Neural cell (in vitro differentiated cells): ENCODE data around the gene CAND1. TPM values are rescaled to one million over a fixed set of nuclear protein-coding genes. Genes with fewer than 3 reads are reported as not detected.

ENCODE experiments used
- H2AFZ ChIP-seq: fragments of 200-600, 300-800 bp; sonication (generic), shearing (Covaris generic); 2 replicates; pipeline ENCODE4 v1.6.0; 2014; ENCODE audit warnings: low read depth, mild to moderate bottlenecking, antibody characterized with exemption, low read length, moderate library complexity
- H3F3A ChIP-seq: fragments of 200-600 bp; shearing (Covaris generic); 2 replicates; pipeline ENCODE4 v1.6.1; 2016; ENCODE audit warnings: mild to moderate bottlenecking, moderate library complexity, mixed read lengths, antibody characterized with exemption, low read length; ENCODE audit not compliant: insufficient read depth, poor library complexity, severe bottlenecking
- H3K27ac ChIP-seq: fragments of 200-600, 300-800 bp; sonication (generic), shearing (Covaris generic); 2 replicates; pipeline ENCODE4 v1.5.1; 2014; ENCODE audit warnings: mild to moderate bottlenecking, low read length, moderate library complexity
- H3K27me3 ChIP-seq: fragments of 300-800, 200-600 bp; sonication (generic), shearing (Covaris generic); 2 replicates; pipeline ENCODE4 v1.6.0; 2014; ENCODE audit warnings: mild to moderate bottlenecking, low read depth, low read length, moderate library complexity; ENCODE audit not compliant: insufficient read depth
- H3K36me3 ChIP-seq: fragments of 300-800, 200-600 bp; sonication (generic), shearing (Covaris generic); 2 replicates; pipeline ENCODE4 v1.5.1; 2014; ENCODE audit warnings: mild to moderate bottlenecking, antibody characterized with exemption, low read length, moderate library complexity; ENCODE audit not compliant: insufficient read depth
- H3K4me2 ChIP-seq: fragments of 300-800, 200-600 bp; sonication (generic), shearing (Covaris generic); 2 replicates; pipeline ENCODE4 v1.6.0; 2014; ENCODE audit warnings: mild to moderate bottlenecking, low read length
- H3K4me3 ChIP-seq: fragments of 300-800, 200-600 bp; sonication (generic), shearing (Covaris generic); 2 replicates; pipeline ENCODE4 v1.5.1; 2014; ENCODE audit warnings: mild to moderate bottlenecking, low read length, moderate library complexity
- H3K79me2 ChIP-seq: fragments of 200-600 bp; shearing (Covaris generic); replicated peaks from 2 replicates; pipeline ENCODE4 v1.6.0; 2014; ENCODE audit warnings: mild to moderate bottlenecking, low read length, moderate library complexity; ENCODE audit not compliant: insufficient read depth
- H3K9ac ChIP-seq: fragments of 300-800, 200-600 bp; sonication (generic), shearing (Covaris generic); 2 replicates; pipeline ENCODE4 v1.6.1; 2016; ENCODE audit warnings: mild to moderate bottlenecking, low read length, mixed read lengths
- H3K9me2 ChIP-seq: fragments of 200-600 bp; shearing (Covaris generic); 2 replicates; pipeline ENCODE4 v1.6.1; 2016; ENCODE audit warnings: mild to moderate bottlenecking, low read length, mixed read lengths; ENCODE audit not compliant: insufficient read depth
- H3K9me3 ChIP-seq: fragments of 200-600, 300-800 bp; sonication (generic), shearing (Covaris generic); 2 replicates; pipeline ENCODE4 v1.6.1; 2016; ENCODE audit warnings: mild to moderate bottlenecking, mixed run types, low read length, moderate library complexity, mixed read lengths
- H4K20me1 ChIP-seq: fragments of 200-600 bp; shearing (Covaris generic); 2 replicates; pipeline ENCODE4 v1.6.1; 2016; ENCODE audit warnings: mild to moderate bottlenecking, mixed run types; ENCODE audit not compliant: insufficient read depth
- CTCF ChIP-seq: fragments of 450-650 bp; IDR thresholded peaks from 2 replicates; pipeline ENCODE4 v1.5.1; 2014; ENCODE audit warnings: antibody characterized with exemption, mild to moderate bottlenecking, moderate library complexity; ENCODE audit not compliant: poor library complexity, severe bottlenecking
- EP300 ChIP-seq: fragments of 450-650 bp; conservative IDR thresholded peaks from 2 replicates; pipeline ENCODE4 v1.6.1; 2014; ENCODE audit warnings: antibody characterized with exemption, mild to moderate bottlenecking, moderate library complexity; ENCODE audit not compliant: poor library complexity, severe bottlenecking
- EZH2 ChIP-seq: fragments of 200-600, 300-800 bp; shearing (Covaris generic), sonication (generic); IDR thresholded peaks from 2 replicates; pipeline ENCODE4 v1.6.1; 2014; ENCODE audit warnings: antibody characterized with exemption, low read length, borderline replicate concordance, mild to moderate bottlenecking; ENCODE audit not compliant: insufficient read depth, poor library complexity, severe bottlenecking
- MXI1 ChIP-seq: fragments of 450-650 bp; conservative IDR thresholded peaks from 2 replicates; pipeline ENCODE4 v1.6.1; 2014; ENCODE audit warnings: antibody characterized with exemption, mild to moderate bottlenecking; ENCODE audit not compliant: poor library complexity, severe bottlenecking
- POLR2AphosphoS5 ChIP-seq: IDR thresholded peaks from 2 replicates; pipeline ENCODE4 v1.6.1; 2012
- RAD21 ChIP-seq: fragments of 450-650 bp; conservative IDR thresholded peaks from 2 replicates; pipeline ENCODE4 v1.6.1; 2014; ENCODE audit warnings: antibody characterized with exemption, mild to moderate bottlenecking, moderate library complexity
- REST ChIP-seq: IDR thresholded peaks from 2 replicates; pipeline ENCODE4 v1.6.1; 2012; ENCODE audit warnings: borderline replicate concordance
- SMC3 ChIP-seq: fragments of 450-650 bp; conservative IDR thresholded peaks from 2 replicates; pipeline ENCODE4 v1.6.1; 2014; ENCODE audit warnings: antibody characterized with exemption, mild to moderate bottlenecking, moderate library complexity; ENCODE audit not compliant: poor library complexity
- TAF1 ChIP-seq: IDR thresholded peaks from 2 replicates; pipeline ENCODE4 v1.6.1; 2012; ENCODE audit warnings: low read depth
- polyA plus RNA-seq: library from polyadenylated mRNA; depleted of rRNA; stranded (reverse); fragments of >200 nt; gene quantifications from 2 replicates; pipeline ENCODE4 v1.2.3, GENCODE V29; 2014

CAND1 gene
- polyA plus RNA-seq, 1 donor from 2014 or later = 132 TPM

- H3K36me3 ChIP-seq = no peaks in the 10 kb centered on the region
- no peaks in the 10 kb centered on the region for H3F3A ChIP-seq
- H3K79me2 ChIP-seq = no peaks in the 10 kb centered on the region
- no peak overlapping the region for H2AFZ ChIP-seq
- no peak overlapping the region for H3K27ac ChIP-seq
- H3K9me2 ChIP-seq = no peaks in the 10 kb centered on the region
- TF ChIP-seq RAD21 (no peak), CTCF (no peak), MXI1 (no peak), POLR2AphosphoS5 (no peak), EP300 (no peak), SMC3 (no peak), REST (no peak), TAF1 (no peak)
- H3K27me3 ChIP-seq = no peaks in the 10 kb centered on the region
- H4K20me1 ChIP-seq = no peaks in the 10 kb centered on the region
- H3K9ac ChIP-seq = no peak overlapping the region
- H3K9me3 ChIP-seq = no peaks in the 10 kb centered on the region
- no peak overlapping the region for H3K4me2 ChIP-seq
- H3K4me3 ChIP-seq = no peak overlapping the region
These were observed 53.4 kb downstream of the CAND1 start for GRCh38 chr12:67322580-67322979.

- Histone ChIP-seq H3K4me3 (no peak overlapping the region), H3K79me2 (no peaks in the 10 kb centered on the region), H3K27ac (no peak overlapping the region), H4K20me1 (no peaks in the 10 kb centered on the region), H3K36me3 (no peaks in the 10 kb centered on the region), H3F3A (no peaks in the 10 kb centered on the region), H3K27me3 (no peaks in the 10 kb centered on the region), H2AFZ (no peak overlapping the region), H3K9me2 (no peaks in the 10 kb centered on the region), H3K9ac (no peak overlapping the region), H3K9me3 (no peaks in the 10 kb centered on the region), H3K4me2 (no peak overlapping the region)
- no peak for TF ChIP-seq SMC3
- no peak for TF ChIP-seq RAD21
- no peak for TF ChIP-seq EZH2
- TF ChIP-seq EP300 = no peak
These were observed 53.8 kb downstream of the CAND1 start for GRCh38 chr12:67323007-67323406.

GRCh38 chr12:67326637-67327036 is 57.5 kb downstream of the CAND1 start:
- Histone ChIP-seq H3F3A (no peaks in the 10 kb centered on the region), H3K36me3 (no peaks in the 10 kb centered on the region), H4K20me1 (no peaks in the 10 kb centered on the region), H3K79me2 (no peaks in the 10 kb centered on the region), H3K4me2 (no peak overlapping the region), H3K9me2 (no peaks in the 10 kb centered on the region), H3K27ac (no peak overlapping the region), H3K9ac (no peak overlapping the region), H3K9me3 (no peaks in the 10 kb centered on the region), H3K4me3 (no peak overlapping the region), H2AFZ (no peak overlapping the region), H3K27me3 (no peaks in the 10 kb centered on the region)
- TF ChIP-seq MXI1 (no peak), EP300 (no peak), EZH2 (no peak), TAF1 (no peak), CTCF (no peak), POLR2AphosphoS5 (no peak), REST (no peak), SMC3 (no peak), RAD21 (no peak)
